Keratinocyte (primary cell): ENCODE results near the gene GRWD1. TPM values are rescaled to one million over a fixed set of nuclear protein-coding genes. Genes with fewer than 3 reads are reported as not detected.

Experiments used
- DNase-seq: peaks from one replicate; pipeline ENCODE4 v3.0.0-alpha.2; 2011; ENCODE audit warnings: low read depth, missing footprints, low spot score
- FAIRE-seq: peaks from 2 replicates; lab custom pipeline; 2011; peaks lifted over from hg19 to GRCh38; lab: Jason Lieb, UNC
- H2AFZ ChIP-seq: 2 replicates; pipeline ENCODE4 v1.6.0; 2012; ENCODE audit warnings: low read length, control low read depth, inconsistent platforms; ENCODE audit not compliant: control insufficient read depth
- H3K27ac ChIP-seq: 2 replicates; pipeline ENCODE4 v1.5.1; 2011; ENCODE audit warnings: low read length; ENCODE audit not compliant: control insufficient read depth, insufficient read depth
- H3K27me3 ChIP-seq: 3 replicates; pipeline ENCODE4 v1.6.0; 2011; ENCODE audit warnings: low read length; ENCODE audit not compliant: control insufficient read depth, insufficient read depth; ENCODE audit errors: extremely low read depth
- H3K36me3 ChIP-seq, 2 experiments: 2 replicates in 1 of 2; 3 replicates in 1 of 2; pipeline ENCODE4 v1.5.1; 2011; ENCODE audit warnings: low read length in 2 of 2, mild to moderate bottlenecking in 1 of 2; ENCODE audit not compliant: control insufficient read depth in 2 of 2, insufficient read depth in 2 of 2; ENCODE audit errors: extremely low read depth in 1 of 2
- H3K4me1 ChIP-seq: 3 replicates; pipeline ENCODE4 v1.5.1; 2011; ENCODE audit warnings: low read length; ENCODE audit not compliant: control insufficient read depth, insufficient read depth; ENCODE audit errors: extremely low read depth
- H3K4me2 ChIP-seq: 3 replicates; pipeline ENCODE4 v1.6.0; 2011; ENCODE audit warnings: low read depth, low read length; ENCODE audit not compliant: control insufficient read depth, insufficient read depth; ENCODE audit errors: extremely low read depth
- H3K4me3 ChIP-seq, 3 experiments: fragments of 200-600 bp in 1 of 3; sonication (generic) in 1 of 3; 2 replicates in 2 of 3; 3 replicates in 1 of 3; pipeline ENCODE4 v1.5.1; 2011 to 2016; ENCODE audit warnings: low read length in 3 of 3, mild to moderate bottlenecking in 3 of 3, control low read depth in 2 of 3, inconsistent platforms in 1 of 3, low read depth in 1 of 3, mixed read lengths in 1 of 3, mixed run types in 1 of 3, moderate library complexity in 1 of 3; ENCODE audit not compliant: control insufficient read depth in 2 of 3, insufficient read depth in 2 of 3; ENCODE audit errors: extremely low read depth in 1 of 3
- H3K79me2 ChIP-seq: 2 replicates; pipeline ENCODE4 v1.6.0; 2012; ENCODE audit warnings: low read length; ENCODE audit not compliant: control insufficient read depth, insufficient read depth
- H3K9ac ChIP-seq: 3 replicates; pipeline ENCODE4 v1.6.0; 2011; ENCODE audit warnings: low read length; ENCODE audit not compliant: control insufficient read depth, insufficient read depth; ENCODE audit errors: extremely low read depth
- H3K9me1 ChIP-seq: 3 replicates; pipeline ENCODE4 v1.6.0; 2011; ENCODE audit warnings: low read length; ENCODE audit not compliant: control insufficient read depth, insufficient read depth; ENCODE audit errors: extremely low read depth
- H3K9me3 ChIP-seq: 2 replicates; pipeline ENCODE4 v1.5.1; 2012; ENCODE audit warnings: low read depth, low read length; ENCODE audit not compliant: control insufficient read depth
- H4K20me1 ChIP-seq: 3 replicates; pipeline ENCODE4 v1.6.0; 2011; ENCODE audit warnings: low read length; ENCODE audit not compliant: control insufficient read depth, insufficient read depth; ENCODE audit errors: extremely low read depth
- EZH2 ChIP-seq: IDR thresholded peaks from one replicate; pipeline ENCODE4 v1.6.1; 2012; ENCODE audit warnings: inconsistent platforms, mild to moderate bottlenecking, low read length, moderate library complexity
- dilution Hi-C: fragments of 300-500 bp; cut with MboI; formaldehyde crosslinking; loops from one replicate; pipeline ENCODE4 v1.7.0; 2020; ENCODE audit warnings: low sequenced_read_pairs; ENCODE audit not compliant: extremely low pct_ligation_motif_present
- polyA plus RNA-seq, 5 experiments: library from polyadenylated mRNA; depleted of rRNA in 3 of 5; stranded (reverse) in 3 of 5; stranded (forward) in 1 of 5; unstranded in 1 of 5; fragments of >200 nt; gene quantifications; 1 replicate in 1 of 5; 2 replicates in 3 of 5; 3 replicates in 1 of 5; pipeline versions ENCODE4 v1.2.1 to v1.2.3, GENCODE V29; 2011 to 2012; ENCODE audit warnings: missing spikeins in 2 of 5, low read depth in 1 of 5, low replicate concordance in 1 of 5
- TF ChIP-seq, protein P1 (sequence below), 3 experiments: IDR thresholded peaks in 1 of 3; conservative IDR thresholded peaks in 1 of 3; optimal IDR thresholded peaks in 1 of 3; 2 replicates in 2 of 3; 3 replicates in 1 of 3; pipeline versions ENCODE3 to v1.5.1; 2011; ENCODE audit warnings: low read length in 3 of 3, mild to moderate bottlenecking in 3 of 3, moderate library complexity in 2 of 3, control low read depth in 1 of 3, inconsistent platforms in 1 of 3; ENCODE audit not compliant: insufficient read depth in 2 of 3; ENCODE audit errors: extremely low read depth in 1 of 3

Gene GRWD1
- polyA plus RNA-seq, 1 donor (not counting 4 experiments of a cell fraction or from before 2014, with no cell fraction given) = 26.1 TPM

DNA sequence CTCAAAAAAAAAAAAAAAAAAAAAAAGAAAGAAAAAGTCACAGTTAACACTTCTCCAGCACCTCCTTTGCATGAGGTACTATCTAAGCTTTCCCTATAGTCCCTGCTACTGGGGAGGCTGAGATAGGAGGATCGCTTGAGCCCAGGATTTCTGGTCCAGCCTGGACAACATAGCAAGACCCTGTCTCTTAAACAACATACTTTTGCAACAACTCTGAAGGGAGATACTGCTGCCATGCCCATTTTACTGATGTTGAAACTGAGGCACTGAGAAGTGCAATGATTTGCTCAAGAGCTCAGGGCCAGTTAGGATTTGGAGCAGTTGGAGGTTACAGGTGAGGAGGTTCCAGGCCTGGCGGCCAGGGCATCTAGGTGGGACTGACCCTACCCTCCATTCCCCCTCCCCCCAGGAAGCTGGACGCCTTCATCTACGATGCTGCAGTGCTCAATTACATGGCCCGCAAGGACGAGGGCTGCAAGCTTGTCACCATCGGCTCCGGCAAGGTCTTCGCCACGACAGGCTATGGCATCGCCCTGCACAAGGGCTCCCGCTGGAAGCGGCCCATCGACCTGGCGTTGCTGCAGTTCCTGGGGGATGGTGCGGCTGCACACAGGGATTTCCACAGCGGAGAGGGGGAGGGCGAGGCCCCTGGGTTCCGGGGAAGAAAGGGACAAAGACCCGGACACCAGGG is 4.3 kb upstream of the GRWD1 start:
- H3K9ac ChIP-seq = no peak overlapping the region
- H3K4me3 ChIP-seq = no peak overlapping the region
- H3K9me3 ChIP-seq = no peaks in the 10 kb centered on the region
- H4K20me1 ChIP-seq = no peaks in the 10 kb centered on the region
- peaks cover 7% of the 10 kb centered on the region for H3K79me2 ChIP-seq
- no peak overlapping the region for H3K4me2 ChIP-seq
- FAIRE-seq (no peak), DNase-seq (no peak)
- TF ChIP-seq, protein P1, sequence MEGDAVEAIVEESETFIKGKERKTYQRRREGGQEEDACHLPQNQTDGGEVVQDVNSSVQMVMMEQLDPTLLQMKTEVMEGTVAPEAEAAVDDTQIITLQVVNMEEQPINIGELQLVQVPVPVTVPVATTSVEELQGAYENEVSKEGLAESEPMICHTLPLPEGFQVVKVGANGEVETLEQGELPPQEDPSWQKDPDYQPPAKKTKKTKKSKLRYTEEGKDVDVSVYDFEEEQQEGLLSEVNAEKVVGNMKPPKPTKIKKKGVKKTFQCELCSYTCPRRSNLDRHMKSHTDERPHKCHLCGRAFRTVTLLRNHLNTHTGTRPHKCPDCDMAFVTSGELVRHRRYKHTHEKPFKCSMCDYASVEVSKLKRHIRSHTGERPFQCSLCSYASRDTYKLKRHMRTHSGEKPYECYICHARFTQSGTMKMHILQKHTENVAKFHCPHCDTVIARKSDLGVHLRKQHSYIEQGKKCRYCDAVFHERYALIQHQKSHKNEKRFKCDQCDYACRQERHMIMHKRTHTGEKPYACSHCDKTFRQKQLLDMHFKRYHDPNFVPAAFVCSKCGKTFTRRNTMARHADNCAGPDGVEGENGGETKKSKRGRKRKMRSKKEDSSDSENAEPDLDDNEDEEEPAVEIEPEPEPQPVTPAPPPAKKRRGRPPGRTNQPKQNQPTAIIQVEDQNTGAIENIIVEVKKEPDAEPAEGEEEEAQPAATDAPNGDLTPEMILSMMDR (optimal IDR thresholded peaks at IDR 0.05 in 1 of 3, IDR thresholded peaks at IDR 0.05 in 1 of 3, conservative IDR thresholded peaks at IDR 0.05 in 1 of 3; ENCODE audit: extremely low read depth in 1 of 3, insufficient read depth in 2 of 3, low read length in 3 of 3) = no peak
- no peak for TF ChIP-seq EZH2
- dilution Hi-C loops = no loop called here
- no peaks in the 10 kb centered on the region for H3K36me3 ChIP-seq
- no peaks in the 10 kb centered on the region for H3K9me1 ChIP-seq
- H2AFZ ChIP-seq = no peak overlapping the region
- H3K4me1 ChIP-seq = peaks cover 17% of the 10 kb centered on the region
- H3K27me3 ChIP-seq = peaks cover 25% of the 10 kb centered on the region
- H3K27ac ChIP-seq = no peak overlapping the region

DNA sequence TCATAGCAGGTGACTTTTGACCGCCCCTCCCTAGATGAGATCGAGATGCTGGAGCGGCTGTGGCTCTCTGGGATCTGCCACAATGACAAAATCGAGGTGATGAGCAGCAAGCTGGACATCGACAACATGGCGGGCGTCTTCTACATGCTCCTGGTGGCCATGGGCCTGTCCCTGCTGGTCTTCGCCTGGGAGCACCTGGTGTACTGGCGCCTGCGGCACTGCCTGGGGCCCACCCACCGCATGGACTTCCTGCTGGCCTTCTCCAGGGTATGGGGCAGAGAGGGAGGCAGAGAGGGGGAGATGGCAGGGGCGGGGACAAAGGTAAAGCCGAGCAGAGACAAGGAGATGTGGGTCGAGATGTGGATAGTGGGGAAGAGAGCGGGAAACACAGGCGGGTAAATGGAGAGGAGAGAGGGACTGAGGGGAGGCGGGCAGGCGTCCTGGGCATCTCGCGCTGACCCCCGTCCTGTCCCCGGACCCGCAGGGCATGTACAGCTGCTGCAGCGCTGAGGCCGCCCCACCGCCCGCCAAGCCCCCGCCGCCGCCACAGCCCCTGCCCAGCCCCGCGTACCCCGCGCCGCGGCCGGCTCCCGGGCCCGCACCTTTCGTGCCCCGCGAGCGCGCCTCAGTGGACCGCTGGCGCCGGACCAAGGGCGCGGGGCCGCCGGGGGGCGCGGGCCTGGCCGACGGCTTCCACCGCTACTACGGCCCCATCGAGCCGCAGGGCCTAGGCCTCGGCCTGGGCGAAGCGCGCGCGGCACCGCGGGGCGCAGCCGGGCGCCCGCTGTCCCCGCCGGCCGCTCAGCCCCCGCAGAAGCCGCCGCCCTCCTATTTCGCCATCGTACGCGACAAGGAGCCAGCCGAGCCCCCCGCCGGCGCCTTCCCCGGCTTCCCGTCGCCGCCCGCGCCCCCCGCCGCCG is 3.4 kb upstream of the GRWD1 start:
- peaks cover 0 to 1% of the 10 kb centered on the region in 2 experiments for H3K36me3 ChIP-seq
- no peak overlapping the region for H3K9ac ChIP-seq
- FAIRE-seq = no peak
- H3K27me3 ChIP-seq = peaks cover 25% of the 10 kb centered on the region
- no peak overlapping the region for H3K4me2 ChIP-seq
- peaks cover 19% of the 10 kb centered on the region for H3K4me1 ChIP-seq
- no peaks in the 10 kb centered on the region for H3K9me3 ChIP-seq
- no peak overlapping the region for H3K27ac ChIP-seq
- dilution Hi-C loops = no loop called here
- H3K4me3 ChIP-seq = no peak overlapping the region
- H3K79me2 ChIP-seq = peaks cover 11% of the 10 kb centered on the region
- DNase-seq = no peak
- no peak overlapping the region for H2AFZ ChIP-seq
- H4K20me1 ChIP-seq = no peaks in the 10 kb centered on the region
- TF ChIP-seq EZH2 = no peak
- TF ChIP-seq, protein P1 (optimal IDR thresholded peaks at IDR 0.05 in 1 of 3, IDR thresholded peaks at IDR 0.05 in 1 of 3, conservative IDR thresholded peaks at IDR 0.05 in 1 of 3; ENCODE audit: extremely low read depth in 1 of 3, insufficient read depth in 2 of 3, low read length in 3 of 3) = no peak
- no peaks in the 10 kb centered on the region for H3K9me1 ChIP-seq
